ENCODE measurements around the gene HMGA1. TPM values are rescaled to one million over a fixed set of nuclear protein-coding genes. Genes with fewer than 3 reads are reported as not detected.
"Not testable (repeated sequence)": the region's sequence is repeated elsewhere in the genome, so short reads cannot be mapped to it uniquely, and the experiment has no call there.

The HMGA1 gene
- total RNA-seq, 1 donor from 2014 or later = 422 TPM

DNA sequence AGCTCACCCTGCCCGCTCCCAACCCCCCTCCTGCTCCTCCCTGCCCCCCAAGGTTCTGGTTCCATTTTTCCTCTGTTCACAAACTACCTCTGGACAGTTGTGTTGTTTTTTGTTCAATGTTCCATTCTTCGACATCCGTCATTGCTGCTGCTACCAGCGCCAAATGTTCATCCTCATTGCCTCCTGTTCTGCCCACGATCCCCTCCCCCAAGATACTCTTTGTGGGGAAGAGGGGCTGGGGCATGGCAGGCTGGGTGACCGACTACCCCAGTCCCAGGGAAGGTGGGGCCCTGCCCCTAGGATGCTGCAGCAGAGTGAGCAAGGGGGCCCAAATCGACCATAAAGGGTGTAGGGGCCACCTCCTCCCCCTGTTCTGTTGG, 9.1 kb downstream of the HMGA1 start:
- H3K9me3 Mint-ChIP-seq; DNase-seq (ENCODE audit: low spot score); H3K27me3 Mint-ChIP-seq (ENCODE audit: low read depth); H3K4me3 Mint-ChIP-seq (ENCODE audit: low read depth): not testable (repeated sequence)
- peak overlapping the region; percentile 59 for H3K27ac Mint-ChIP-seq
- peaks cover 49% of the 10 kb centered on the region for H3K4me1 Mint-ChIP-seq (ENCODE audit: low read depth)
- H3K36me3 Mint-ChIP-seq (ENCODE audit: low read depth) = peaks cover 59% of the 10 kb centered on the region
- intact Hi-C loops (cut with micrococcal nuclease) = loop anchor here (2.0 to 10.0 kb wide), 5 partner anchors 49 to 509 kb away; partner anchors contain the start of gene SNRPC

DNA sequence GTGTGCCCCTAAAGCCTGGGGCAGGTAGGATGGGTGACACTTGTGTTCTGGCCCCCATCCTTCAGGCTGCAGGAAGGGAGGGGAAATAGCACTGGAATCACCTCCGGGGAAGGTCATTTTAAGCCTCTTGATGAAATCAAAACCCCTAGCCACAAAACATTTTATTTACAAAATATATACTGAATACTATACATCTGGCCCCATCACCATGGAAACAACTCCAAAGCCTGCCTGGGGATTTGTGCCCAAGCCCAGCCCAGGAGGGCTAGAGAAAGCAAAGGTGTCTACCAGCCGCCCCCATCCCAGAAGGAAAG, 9.5 kb downstream of the HMGA1 start:
- intact Hi-C loops (cut with micrococcal nuclease) = loop anchor here (2.0 to 10.0 kb wide), 5 partner anchors 49 to 509 kb away; partner anchors contain the start of gene SNRPC

GRCh38 chr6:34246563-34247391, 10.1 kb downstream of the HMGA1 start:
- H3K4me3 Mint-ChIP-seq (ENCODE audit: low read depth) = peak overlapping the region; percentile 35
- no peaks in the 10 kb centered on the region for H3K27me3 Mint-ChIP-seq (ENCODE audit: low read depth)
- H3K9me3 Mint-ChIP-seq = no peaks in the 10 kb centered on the region
- peaks cover 44% of the 10 kb centered on the region for H3K4me1 Mint-ChIP-seq (ENCODE audit: low read depth)
- no peak for DNase-seq (ENCODE audit: low spot score)
- H3K36me3 Mint-ChIP-seq (ENCODE audit: low read depth) = peaks cover 48% of the 10 kb centered on the region
- intact Hi-C loops (cut with micrococcal nuclease) = loop anchor here (2.0 to 10.0 kb wide), 5 partner anchors 50 to 508 kb away; partner anchors contain the start of gene SNRPC
- peak overlapping the region; percentile 67 for H3K27ac Mint-ChIP-seq

More for the DNA sequence above, 9.5 kb downstream of the HMGA1 start:
- Mint-ChIP-seq H3K4me1 (ENCODE audit: low read depth) (peaks cover 46% of the 10 kb centered on the region), H3K36me3 (ENCODE audit: low read depth) (peaks cover 54% of the 10 kb centered on the region), H3K9me3 (no peaks in the 10 kb centered on the region), H3K4me3 (ENCODE audit: low read depth) (no peak overlapping the region), H3K27ac (peak overlapping the region; percentile 67), H3K27me3 (ENCODE audit: low read depth) (no peaks in the 10 kb centered on the region)
- no peak for DNase-seq (ENCODE audit: low spot score)

DNA sequence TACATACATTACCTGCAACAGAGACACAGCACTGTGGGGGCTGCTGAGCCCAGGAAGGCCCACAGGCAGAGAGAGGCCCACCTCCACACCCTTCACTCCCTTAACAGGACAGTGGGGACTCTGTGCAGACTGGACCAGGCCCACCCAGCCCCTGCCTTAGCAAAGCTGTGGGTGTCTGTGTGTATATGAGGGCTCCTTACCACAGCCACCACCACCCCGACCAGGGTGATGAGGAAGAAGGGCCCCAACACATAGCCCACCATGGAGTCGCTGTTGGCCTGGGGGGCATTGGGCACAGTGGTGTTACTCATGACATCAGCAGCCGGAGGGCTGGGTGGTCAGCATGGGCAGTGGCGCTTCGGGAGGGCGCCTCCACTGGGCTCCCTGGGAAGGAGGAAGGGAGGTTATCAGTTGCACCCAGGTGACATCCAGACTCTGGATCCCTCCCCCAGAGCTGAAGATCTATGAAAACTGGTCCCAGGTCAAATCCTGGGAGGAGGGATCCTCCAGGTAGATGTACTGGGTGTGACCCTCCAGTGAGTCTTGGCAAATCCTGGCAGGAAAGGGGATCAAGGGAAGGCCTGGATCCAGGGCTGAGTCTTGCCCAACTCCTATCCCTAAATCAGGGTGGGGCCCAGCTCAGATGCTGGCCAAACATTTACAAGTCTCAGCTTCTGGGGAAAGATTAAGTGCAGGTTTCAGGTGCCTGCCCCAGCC, 11.0 kb downstream of the HMGA1 start:
- H3K9me3 Mint-ChIP-seq = no peaks in the 10 kb centered on the region
- H3K36me3 Mint-ChIP-seq (ENCODE audit: low read depth) = peaks cover 40% of the 10 kb centered on the region
- H3K27me3 Mint-ChIP-seq (ENCODE audit: low read depth) = no peaks in the 10 kb centered on the region
- H3K27ac Mint-ChIP-seq = peak overlapping the region; percentile 77
- intact Hi-C loops (cut with micrococcal nuclease) = loop anchor here (2.0 to 10.0 kb wide), 6 partner anchors 23 to 507 kb away; partner anchors contain the start of gene SNRPC
- no peak for DNase-seq (ENCODE audit: low spot score)
- peak overlapping the region; percentile 82 for H3K4me3 Mint-ChIP-seq (ENCODE audit: low read depth)
- peaks cover 39% of the 10 kb centered on the region for H3K4me1 Mint-ChIP-seq (ENCODE audit: low read depth)

DNA sequence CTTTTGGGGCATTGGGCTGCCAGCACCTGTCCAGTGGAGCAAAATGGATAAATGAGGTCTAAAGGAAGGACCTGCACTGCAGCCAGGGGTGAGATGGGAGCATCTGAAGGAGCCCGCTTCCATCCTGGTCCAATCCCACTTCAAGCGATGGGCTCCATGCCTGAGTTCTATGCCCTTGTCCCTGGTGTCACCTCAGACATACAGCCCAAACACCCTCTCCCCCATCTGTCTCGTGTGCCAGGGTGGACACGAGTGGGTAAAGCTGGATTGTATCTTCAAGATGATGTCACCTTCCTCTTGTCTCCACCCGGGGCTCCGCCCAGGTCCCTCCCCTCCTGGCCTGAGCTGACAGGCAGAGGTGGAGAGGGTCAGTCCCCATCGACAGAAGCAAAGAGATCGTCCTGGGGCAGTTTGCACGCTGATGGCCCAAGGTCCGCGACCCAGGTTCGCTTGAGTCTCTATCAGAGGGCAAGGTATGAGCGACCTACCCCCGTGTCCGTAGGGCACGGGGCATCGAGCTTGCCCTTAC, 11.6 kb downstream of the HMGA1 start:
- Mint-ChIP-seq H3K27ac (peak overlapping the region; percentile 77), H3K4me3 (ENCODE audit: low read depth) (peak overlapping the region; percentile 82), H3K36me3 (ENCODE audit: low read depth) (peaks cover 33% of the 10 kb centered on the region), H3K27me3 (ENCODE audit: low read depth) (peaks cover 3% of the 10 kb centered on the region), H3K9me3 (no peaks in the 10 kb centered on the region), H3K4me1 (ENCODE audit: low read depth) (peaks cover 35% of the 10 kb centered on the region)
- DNase-seq (ENCODE audit: low spot score) = peak; percentile 46
- intact Hi-C loops (cut with micrococcal nuclease) = loop anchor here (2.0 to 10.0 kb wide), 5 partner anchors 23 to 507 kb away; partner anchors contain the start of gene SNRPC

GRCh38 chr6:34248727-34249468, 12.2 kb downstream of the HMGA1 start, which contains the start of gene SMIM29:
Gene SMIM29 (minus strand): TSS chr6:34249006. CDS start chr6:34247791, 1,215 bp downstream.
- H3K4me1 Mint-ChIP-seq (ENCODE audit: low read depth) = peaks cover 30% of the 10 kb centered on the region
- H3K27me3 Mint-ChIP-seq (ENCODE audit: low read depth) = peaks cover 5% of the 10 kb centered on the region
- intact Hi-C loops (cut with micrococcal nuclease) = loop anchor here (1.0 to 10.0 kb wide), 7 partner anchors 13 to 506 kb away; partner anchors contain the start of genes HMGA1, NUDT3 and SNRPC
- H3K4me3 Mint-ChIP-seq (ENCODE audit: low read depth) = peak within 1 kb of the TSS; percentile 82
- H3K27ac Mint-ChIP-seq = peak within 1 kb of the TSS; percentile 77
- peak; percentile 97 for DNase-seq (ENCODE audit: low spot score)
- peaks cover 27% of the 10 kb centered on the region for H3K36me3 Mint-ChIP-seq (ENCODE audit: low read depth)
- no peaks in the 10 kb centered on the region for H3K9me3 Mint-ChIP-seq

DNA sequence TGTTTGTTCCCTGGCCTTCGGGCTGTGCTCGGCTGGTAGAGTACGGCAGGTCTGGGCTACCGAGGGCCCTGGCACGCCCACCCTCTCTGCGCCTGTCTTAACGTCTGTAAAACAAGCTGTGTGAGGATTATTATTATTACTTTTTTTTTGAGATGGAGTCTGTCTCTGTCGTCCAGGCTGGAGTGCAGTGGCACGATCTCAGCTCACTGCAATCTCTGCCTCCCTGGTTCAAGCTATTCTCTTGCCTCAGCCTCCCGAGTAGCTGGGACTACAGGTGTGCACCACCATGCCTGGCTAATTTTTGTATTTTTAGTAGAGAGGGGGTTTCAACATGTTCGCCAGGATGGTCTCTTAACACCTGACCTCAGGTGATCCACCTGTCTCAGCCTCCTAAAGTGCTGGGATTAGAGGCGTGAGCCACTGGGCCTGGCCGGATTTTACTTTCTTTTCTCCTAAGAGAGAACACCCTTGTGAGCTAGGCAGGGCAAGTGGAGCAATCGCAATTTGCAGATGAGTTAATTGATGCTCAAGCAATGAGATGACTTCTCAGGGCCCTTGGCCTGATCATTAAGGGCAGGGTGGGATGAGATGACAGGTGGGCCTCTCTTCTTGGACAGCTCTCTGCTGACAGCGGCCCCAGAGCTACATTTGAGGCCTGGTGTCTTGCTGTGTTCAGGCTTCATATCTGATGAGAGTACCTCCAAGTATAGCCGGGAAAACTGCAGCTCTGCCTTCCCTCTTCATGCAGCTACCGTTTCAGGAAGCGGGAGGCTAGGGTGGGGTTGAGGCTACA, 13.0 kb downstream of the HMGA1 start:
- DNase-seq (ENCODE audit: low spot score) = no peak
- peaks cover 22% of the 10 kb centered on the region for H3K36me3 Mint-ChIP-seq (ENCODE audit: low read depth)
- H3K4me1 Mint-ChIP-seq (ENCODE audit: low read depth) = peaks cover 25% of the 10 kb centered on the region
- peak overlapping the region; percentile 48 for H3K27ac Mint-ChIP-seq
- intact Hi-C loops (cut with micrococcal nuclease) = loop anchor here (1.0 to 10.0 kb wide), 7 partner anchors 13 to 505 kb away; partner anchors contain the start of genes HMGA1, NUDT3 and SNRPC
- H3K4me3 Mint-ChIP-seq (ENCODE audit: low read depth) = peak overlapping the region; percentile 82
- no peaks in the 10 kb centered on the region for H3K9me3 Mint-ChIP-seq
- H3K27me3 Mint-ChIP-seq (ENCODE audit: low read depth) = peaks cover 5% of the 10 kb centered on the region

- H3K4me3 Mint-ChIP-seq (ENCODE audit: low read depth); H3K27ac Mint-ChIP-seq; H3K9me3 Mint-ChIP-seq; DNase-seq (ENCODE audit: low spot score); H3K27me3 Mint-ChIP-seq (ENCODE audit: low read depth); intact Hi-C loops (cut with micrococcal nuclease); H3K36me3 Mint-ChIP-seq (ENCODE audit: low read depth): not testable (repeated sequence)
- peaks cover 16% of the 10 kb centered on the region for H3K4me1 Mint-ChIP-seq (ENCODE audit: low read depth)
Measured at GRCh38 chr6:34252395-34252794, 15.7 kb downstream of the HMGA1 start.

GRCh38 chr6:34259529-34260069, 22.9 kb downstream of the HMGA1 start:
- H3K9me3 Mint-ChIP-seq = peaks cover 8% of the 10 kb centered on the region
- no peak overlapping the region for H3K4me3 Mint-ChIP-seq (ENCODE audit: low read depth)
- H3K27ac Mint-ChIP-seq = no peak overlapping the region
- no peaks in the 10 kb centered on the region for H3K36me3 Mint-ChIP-seq (ENCODE audit: low read depth)
- no peaks in the 10 kb centered on the region for H3K27me3 Mint-ChIP-seq (ENCODE audit: low read depth)
- no peak for DNase-seq (ENCODE audit: low spot score)
- no peaks in the 10 kb centered on the region for H3K4me1 Mint-ChIP-seq (ENCODE audit: low read depth)
- intact Hi-C loops (cut with micrococcal nuclease) = no loop called here

- Mint-ChIP-seq H3K4me1 (ENCODE audit: low read depth) (no peaks in the 10 kb centered on the region), H3K27me3 (ENCODE audit: low read depth) (peaks cover 3% of the 10 kb centered on the region), H3K9me3 (peaks cover 8% of the 10 kb centered on the region), H3K36me3 (ENCODE audit: low read depth) (no peaks in the 10 kb centered on the region), H3K27ac (no peak overlapping the region), H3K4me3 (ENCODE audit: low read depth) (no peak overlapping the region)
- intact Hi-C loops (cut with micrococcal nuclease) = no loop called here
- DNase-seq (ENCODE audit: low spot score) = no peak
Measured at GRCh38 chr6:34260576-34261267, 24.0 kb downstream of the HMGA1 start.

DNA sequence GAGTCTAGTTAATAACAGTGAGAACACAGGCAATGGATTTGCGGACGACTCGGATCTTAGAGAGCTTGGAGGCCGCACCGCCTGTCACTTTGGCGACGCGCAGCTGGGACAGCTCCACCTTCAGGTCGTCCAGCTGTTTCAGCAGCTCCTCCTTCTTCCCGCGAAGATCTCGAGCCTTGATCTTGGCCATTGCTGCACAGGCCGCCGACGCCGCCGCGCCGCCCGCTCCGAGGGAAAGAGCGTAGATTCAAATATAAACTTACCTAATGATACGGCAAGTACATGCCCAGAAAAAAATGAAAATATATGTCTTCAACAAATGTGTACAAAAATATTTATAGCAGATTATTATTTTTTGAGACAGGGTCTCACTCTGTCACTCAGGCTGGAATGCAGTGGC, 26.8 kb downstream of the HMGA1 start:
- H3K27ac Mint-ChIP-seq; H3K4me1 Mint-ChIP-seq (ENCODE audit: low read depth); H3K27me3 Mint-ChIP-seq (ENCODE audit: low read depth); DNase-seq (ENCODE audit: low spot score); H3K4me3 Mint-ChIP-seq (ENCODE audit: low read depth); H3K9me3 Mint-ChIP-seq; H3K36me3 Mint-ChIP-seq (ENCODE audit: low read depth); intact Hi-C loops (cut with micrococcal nuclease): not testable (repeated sequence)
